Measurements from ENCODE around the gene RPS6KA3.

RPS6KA3 gene

DNA sequence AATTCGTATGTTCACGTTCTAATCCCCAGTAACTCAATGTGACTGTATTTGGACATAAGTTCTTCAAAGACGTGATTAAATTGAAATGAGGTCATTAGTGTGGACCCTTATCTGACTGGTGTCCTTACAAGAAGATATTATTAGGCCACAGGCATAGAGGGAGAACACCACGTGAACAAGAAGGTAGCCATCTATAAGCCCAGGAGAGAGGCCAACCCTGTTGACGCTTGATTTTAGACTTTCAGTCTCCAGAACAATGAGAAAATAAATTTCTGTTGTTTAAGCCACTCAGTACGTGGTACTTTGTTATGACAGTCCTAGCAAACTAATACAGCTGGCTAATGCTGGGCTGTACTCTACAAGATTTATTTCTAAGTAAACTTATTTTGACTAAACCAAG is 123.6 kb downstream of the RPS6KA3 start:
- peak overlapping the region; percentile 61 to 78 (median 71) for H3K4me3 Mint-ChIP-seq
- H3K4me1 Mint-ChIP-seq = peaks cover 16% of the 10 kb centered on the region
- H3K9me3 Mint-ChIP-seq = peaks cover 7% of the 10 kb centered on the region
- H3K27ac Mint-ChIP-seq = peak overlapping the region in 2 of 3 experiments; percentile 7 to 47
- peaks cover 14% of the 10 kb centered on the region for H3K36me3 Mint-ChIP-seq (ENCODE audit: low read depth)
- no peaks in the 10 kb centered on the region for H3K27me3 Mint-ChIP-seq (ENCODE audit: low read depth)
- no peak for TF ChIP-seq CTCF (IDR thresholded peaks at IDR 0.05; ENCODE audit: unreplicated experiment in 3 of 3)

DNA sequence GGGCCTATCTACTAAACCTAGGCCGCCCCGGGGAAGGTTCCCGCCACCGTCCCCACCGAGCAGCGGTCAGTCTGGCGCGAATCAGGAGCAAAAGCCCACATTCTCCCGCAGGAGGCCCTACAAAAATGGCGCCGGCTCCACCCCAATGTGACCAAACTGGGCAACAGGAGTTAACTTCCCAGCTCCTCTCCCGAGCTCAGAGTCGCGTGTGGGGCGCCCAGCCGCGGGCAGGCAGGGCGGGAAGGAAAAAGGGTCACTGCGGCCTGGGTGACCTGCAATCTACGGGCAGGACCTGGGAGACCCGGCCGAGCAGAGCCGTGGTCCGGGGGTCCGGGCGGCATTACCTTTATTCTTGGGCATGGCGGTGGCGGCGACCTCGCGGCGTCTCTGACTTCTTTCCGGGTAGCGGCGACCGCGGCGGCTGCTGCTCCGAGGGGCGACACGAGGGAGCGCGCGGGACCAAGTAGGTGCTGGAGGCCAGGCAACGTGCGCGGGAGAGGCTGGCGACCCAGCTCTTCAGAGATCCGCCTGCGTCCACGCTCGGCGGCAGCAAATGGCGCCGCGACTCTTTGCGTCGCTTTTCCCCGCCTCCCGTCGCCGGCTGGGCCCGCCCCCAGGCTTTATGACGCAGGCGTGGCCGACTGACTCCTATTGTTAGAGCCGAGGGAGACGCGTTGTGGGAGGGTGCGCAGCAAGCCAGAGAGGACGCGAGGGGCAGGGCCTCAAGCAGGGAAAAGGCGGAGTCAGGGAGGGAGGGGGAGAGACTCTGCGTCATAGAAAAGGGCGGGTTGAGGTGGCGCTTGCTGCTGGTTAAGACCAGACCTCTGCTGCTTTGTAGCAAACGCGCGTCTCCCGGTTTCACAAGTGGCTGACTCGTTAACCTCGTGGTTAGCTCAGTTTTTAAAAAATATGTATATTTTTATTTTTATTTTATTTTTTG is 125.2 kb downstream of the RPS6KA3 start, which contains the start of gene EIF1AX:
Gene EIF1AX, minus strand, starts transcription at position 558 of the 940 bp plus-strand sequence. Its CDS starts 198 bp downstream, at position 360.
- Mint-ChIP-seq H3K4me3 (peak within 1 kb of the TSS; percentile 90 to 93 (median 92)), H3K9me3 (no peaks in the 10 kb centered on the region), H3K27ac (peak within 1 kb of the TSS; percentile 60 to 93 (median 78)), H3K36me3 (ENCODE audit: low read depth) (peaks cover 24% of the 10 kb centered on the region), H3K4me1 (peaks cover 16% of the 10 kb centered on the region), H3K27me3 (ENCODE audit: low read depth) (no peaks in the 10 kb centered on the region)
- TF ChIP-seq CTCF (IDR thresholded peaks at IDR 0.05; ENCODE audit: unreplicated experiment in 3 of 3) = no peak

DNA sequence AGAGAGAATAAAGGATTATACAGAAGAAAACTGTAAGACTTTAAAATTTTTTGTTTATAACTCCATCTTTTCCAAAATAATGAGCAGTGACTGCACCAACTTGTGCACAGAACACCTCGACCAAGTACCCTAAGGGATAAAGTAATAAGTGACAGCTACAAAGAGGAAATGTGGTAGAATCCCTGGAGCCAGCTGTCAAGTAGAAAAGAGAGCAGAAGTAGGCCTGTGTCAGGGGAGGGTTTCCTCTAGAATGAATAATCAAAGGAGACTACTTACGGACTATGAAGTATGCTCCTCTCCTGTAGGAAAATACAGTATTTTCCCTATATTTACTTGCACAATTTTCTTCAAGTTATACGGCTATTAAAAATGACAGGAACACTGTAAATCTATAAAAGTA is 126.3 kb downstream of the RPS6KA3 start:
- H3K27ac Mint-ChIP-seq = peak overlapping the region in 2 of 3 experiments; percentile 65 to 93
- peaks cover 16% of the 10 kb centered on the region for H3K4me1 Mint-ChIP-seq
- peaks cover 36% of the 10 kb centered on the region for H3K36me3 Mint-ChIP-seq (ENCODE audit: low read depth)
- H3K27me3 Mint-ChIP-seq (ENCODE audit: low read depth) = no peaks in the 10 kb centered on the region
- no peak for TF ChIP-seq CTCF (IDR thresholded peaks at IDR 0.05; ENCODE audit: unreplicated experiment in 3 of 3)
- H3K4me3 Mint-ChIP-seq = peak overlapping the region; percentile 90 to 93 (median 92)
- no peaks in the 10 kb centered on the region for H3K9me3 Mint-ChIP-seq

DNA sequence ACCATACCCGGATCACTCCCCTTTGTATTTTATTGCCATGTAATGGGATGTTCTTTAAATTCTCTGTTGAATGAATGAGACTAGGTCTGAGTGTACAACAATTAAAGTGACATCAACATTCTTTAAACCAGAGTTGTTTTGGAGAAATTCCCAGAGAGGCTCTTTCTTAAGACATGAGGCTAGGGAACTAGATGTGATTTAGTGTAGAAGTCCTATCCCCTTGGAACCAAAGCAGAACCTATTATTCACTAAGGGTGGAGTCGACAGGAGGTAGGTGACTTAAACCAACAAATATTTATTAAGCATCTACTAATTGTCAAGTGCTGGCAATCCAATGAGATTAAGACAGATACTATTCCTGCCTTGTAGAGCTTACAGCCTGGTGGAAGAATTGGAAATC is 126.7 kb downstream of the RPS6KA3 start:
- H3K4me1 Mint-ChIP-seq = peaks cover 16% of the 10 kb centered on the region
- H3K27ac Mint-ChIP-seq = peak overlapping the region in 1 of 3 experiments; percentile 65
- H3K36me3 Mint-ChIP-seq (ENCODE audit: low read depth) = peaks cover 38% of the 10 kb centered on the region
- H3K4me3 Mint-ChIP-seq = peak overlapping the region; percentile 90 to 93 (median 92)
- H3K27me3 Mint-ChIP-seq (ENCODE audit: low read depth) = no peaks in the 10 kb centered on the region
- TF ChIP-seq CTCF (IDR thresholded peaks at IDR 0.05; ENCODE audit: unreplicated experiment in 3 of 3) = no peak
- no peaks in the 10 kb centered on the region for H3K9me3 Mint-ChIP-seq

DNA sequence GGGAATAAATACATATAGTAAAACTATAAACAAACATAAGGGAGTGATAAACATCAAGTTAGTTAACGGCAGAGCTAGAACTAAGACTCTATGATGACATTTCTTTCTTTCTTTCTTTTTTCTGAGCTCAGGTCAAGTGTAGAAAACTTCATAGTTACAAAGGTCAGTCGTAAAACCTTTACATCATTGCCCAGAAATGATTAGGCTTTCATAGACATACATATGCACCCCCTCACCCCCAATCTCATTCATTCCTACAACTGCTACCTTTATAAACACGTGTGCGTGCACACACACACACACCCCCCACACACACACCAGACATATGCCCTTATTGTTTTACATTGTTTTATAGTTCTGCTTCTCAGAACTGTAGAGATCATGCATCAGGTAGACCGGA is 130.8 kb downstream of the RPS6KA3 start:
- Mint-ChIP-seq H3K9me3 (no peaks in the 10 kb centered on the region), H3K36me3 (ENCODE audit: low read depth) (peaks cover 52% of the 10 kb centered on the region), H3K27ac (no peak overlapping the region), H3K4me3 (no peak overlapping the region), H3K27me3 (ENCODE audit: low read depth) (no peaks in the 10 kb centered on the region), H3K4me1 (peaks cover 16% of the 10 kb centered on the region)
- TF ChIP-seq CTCF (IDR thresholded peaks at IDR 0.05; ENCODE audit: unreplicated experiment in 3 of 3) = no peak

All from nephron (organoid).